ENCODE results near the gene MPL. TPM values are rescaled to one million over a fixed set of nuclear protein-coding genes. Genes with fewer than 3 reads are reported as not detected.
A peak's percentile ranks its signal among the peaks of the same experiment; 100 is the strongest.

Gene MPL
- total RNA-seq, 2 donors from 2014 or later = 0.64 to 1.2 TPM

DNA sequence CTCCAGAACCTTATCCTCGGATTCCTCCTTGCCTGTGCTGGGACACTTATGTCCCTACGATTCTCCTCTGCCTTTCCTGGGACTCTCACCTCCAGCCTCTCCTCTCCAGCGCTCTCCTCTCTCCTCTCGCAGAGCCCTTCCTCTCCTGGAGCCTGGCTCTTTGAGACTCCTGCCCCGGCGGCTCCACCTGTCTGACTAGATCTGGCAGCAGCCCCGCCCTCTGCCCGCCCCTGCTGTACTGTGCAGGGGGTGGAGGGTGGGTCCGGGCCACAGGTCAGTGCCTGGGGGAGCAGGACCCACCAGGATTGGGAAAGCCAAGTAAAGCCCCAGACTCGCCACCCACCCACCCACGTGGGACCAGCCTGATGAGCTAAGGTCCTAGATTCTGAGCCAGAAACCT is 28.6 kb downstream of the MPL start:
- no peak overlapping the region for H3K27ac ChIP-seq (ENCODE audit: low read depth, low read length)
- no peaks in the 10 kb centered on the region for H3K27me3 ChIP-seq (ENCODE audit: control insufficient read depth, insufficient read depth, low read length, poor library complexity, severe bottlenecking)
- no peaks in the 10 kb centered on the region for H3K9me3 ChIP-seq (ENCODE audit: control insufficient read depth, low read length)
- H3K36me3 ChIP-seq (ENCODE audit: control insufficient read depth, insufficient read depth, low read length) = peaks cover 30% of the 10 kb centered on the region
- Mint-ChIP-seq H3K27me3 (ENCODE audit: insufficient read depth) (no peaks in the 10 kb centered on the region), H3K36me3 (ENCODE audit: low read depth) (peaks cover 39% of the 10 kb centered on the region), H3K4me1 (peaks cover 28% of the 10 kb centered on the region), H3K9me3 (no peaks in the 10 kb centered on the region), H3K4me3 (peak overlapping the region; percentile 60), H3K27ac (no peak overlapping the region)
- DNase-seq = peak; percentile 80
- 53 to 61% methylated on average over 7 to 10 of the region's 11 CpGs for WGBS, 2 experiments (ENCODE audit: insufficient coverage in 1 of 2, insufficient read length in 1 of 2)
- peak overlapping the region; percentile 90 for H3K4me3 ChIP-seq (ENCODE audit: low read length)
- no peak overlapping the region for H3K9ac ChIP-seq (ENCODE audit: extremely low read depth, low read length, poor library complexity, severe bottlenecking)
- TF ChIP-seq, protein P1, sequence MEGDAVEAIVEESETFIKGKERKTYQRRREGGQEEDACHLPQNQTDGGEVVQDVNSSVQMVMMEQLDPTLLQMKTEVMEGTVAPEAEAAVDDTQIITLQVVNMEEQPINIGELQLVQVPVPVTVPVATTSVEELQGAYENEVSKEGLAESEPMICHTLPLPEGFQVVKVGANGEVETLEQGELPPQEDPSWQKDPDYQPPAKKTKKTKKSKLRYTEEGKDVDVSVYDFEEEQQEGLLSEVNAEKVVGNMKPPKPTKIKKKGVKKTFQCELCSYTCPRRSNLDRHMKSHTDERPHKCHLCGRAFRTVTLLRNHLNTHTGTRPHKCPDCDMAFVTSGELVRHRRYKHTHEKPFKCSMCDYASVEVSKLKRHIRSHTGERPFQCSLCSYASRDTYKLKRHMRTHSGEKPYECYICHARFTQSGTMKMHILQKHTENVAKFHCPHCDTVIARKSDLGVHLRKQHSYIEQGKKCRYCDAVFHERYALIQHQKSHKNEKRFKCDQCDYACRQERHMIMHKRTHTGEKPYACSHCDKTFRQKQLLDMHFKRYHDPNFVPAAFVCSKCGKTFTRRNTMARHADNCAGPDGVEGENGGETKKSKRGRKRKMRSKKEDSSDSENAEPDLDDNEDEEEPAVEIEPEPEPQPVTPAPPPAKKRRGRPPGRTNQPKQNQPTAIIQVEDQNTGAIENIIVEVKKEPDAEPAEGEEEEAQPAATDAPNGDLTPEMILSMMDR (conservative IDR thresholded peaks at IDR 0.05) = no peak
- peaks cover 5% of the 10 kb centered on the region for H3K4me1 ChIP-seq (ENCODE audit: control insufficient read depth, insufficient read depth, low read length)

GRCh38 chr1:43366601-43367025 is 29.0 kb downstream of the MPL start:
- peaks cover 24% of the 10 kb centered on the region for H3K4me1 Mint-ChIP-seq
- H3K9me3 Mint-ChIP-seq = no peaks in the 10 kb centered on the region
- DNase-seq = peak; percentile 65
- H3K27me3 Mint-ChIP-seq (ENCODE audit: insufficient read depth) = no peaks in the 10 kb centered on the region
- no peak overlapping the region for H3K27ac ChIP-seq (ENCODE audit: low read depth, low read length)
- H3K4me1 ChIP-seq (ENCODE audit: control insufficient read depth, insufficient read depth, low read length) = peaks cover 5% of the 10 kb centered on the region
- H3K27me3 ChIP-seq (ENCODE audit: control insufficient read depth, insufficient read depth, low read length, poor library complexity, severe bottlenecking) = no peaks in the 10 kb centered on the region
- 43% methylated on average over 5 of the region's 5 CpGs; no CpG with 5 or more reads in 1 of the 2 experiments for WGBS, 2 experiments (ENCODE audit: insufficient coverage in 1 of 2, insufficient read length in 1 of 2)
- H3K27ac Mint-ChIP-seq = no peak overlapping the region
- H3K36me3 ChIP-seq (ENCODE audit: control insufficient read depth, insufficient read depth, low read length) = peaks cover 26% of the 10 kb centered on the region
- H3K36me3 Mint-ChIP-seq (ENCODE audit: low read depth) = peaks cover 34% of the 10 kb centered on the region
- H3K9ac ChIP-seq (ENCODE audit: extremely low read depth, low read length, poor library complexity, severe bottlenecking) = no peak overlapping the region
- peak overlapping the region; percentile 90 for H3K4me3 ChIP-seq (ENCODE audit: low read length)
- TF ChIP-seq, protein P1 (conservative IDR thresholded peaks at IDR 0.05) = no peak
- H3K4me3 Mint-ChIP-seq = peak overlapping the region; percentile 60
- no peaks in the 10 kb centered on the region for H3K9me3 ChIP-seq (ENCODE audit: control insufficient read depth, low read length)

DNA sequence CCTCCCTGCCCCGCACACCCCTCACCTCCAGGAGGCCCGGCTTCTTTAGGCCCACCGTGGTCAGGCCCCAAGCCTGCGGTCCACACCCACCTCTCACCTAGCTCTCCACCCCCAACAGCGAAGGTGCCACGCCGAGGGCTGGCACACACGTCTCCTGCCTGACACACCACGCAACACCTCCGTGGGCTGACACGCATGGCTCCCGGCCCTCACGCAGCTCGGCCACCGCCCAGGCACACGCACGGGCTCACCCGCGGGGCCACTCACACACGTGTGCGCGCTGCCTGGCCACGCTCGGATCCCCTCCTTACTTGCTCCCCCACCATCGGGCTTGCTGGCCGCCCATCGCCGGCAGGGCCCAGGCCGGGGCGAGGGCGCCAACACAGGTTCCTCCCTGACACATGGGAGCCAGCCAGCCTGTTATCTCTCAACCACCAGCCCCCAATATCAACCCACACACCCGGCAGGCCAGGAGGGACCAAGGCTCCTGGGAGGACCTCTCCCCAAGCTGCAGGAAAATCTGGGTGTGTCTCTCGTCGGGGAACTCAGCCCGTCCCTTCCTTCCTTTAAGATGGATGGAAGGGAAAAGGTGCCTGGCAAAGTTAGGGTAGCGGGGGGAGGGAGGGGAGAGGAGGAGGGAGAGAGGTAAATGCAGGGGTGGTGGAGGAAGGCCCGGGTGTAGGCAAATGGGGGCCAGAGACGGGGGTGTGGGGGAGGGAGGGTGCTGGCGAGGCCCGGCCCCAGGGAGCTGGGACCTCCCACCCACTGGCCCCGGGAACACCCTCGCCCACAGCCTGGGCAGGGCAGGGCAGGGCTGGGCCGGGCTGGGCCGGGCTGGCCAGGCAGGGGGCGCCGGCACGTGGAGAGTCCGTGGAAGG is 29.6 kb downstream of the MPL start:
- Mint-ChIP-seq H3K4me3 (peak overlapping the region; percentile 60), H3K9me3 (no peaks in the 10 kb centered on the region), H3K4me1 (peaks cover 23% of the 10 kb centered on the region), H3K27ac (no peak overlapping the region), H3K36me3 (ENCODE audit: low read depth) (peaks cover 28% of the 10 kb centered on the region), H3K27me3 (ENCODE audit: insufficient read depth) (no peaks in the 10 kb centered on the region)
- H3K27me3 ChIP-seq (ENCODE audit: control insufficient read depth, insufficient read depth, low read length, poor library complexity, severe bottlenecking) = no peaks in the 10 kb centered on the region
- peak overlapping the region; percentile 90 for H3K4me3 ChIP-seq (ENCODE audit: low read length)
- WGBS, 2 experiments (ENCODE audit: insufficient coverage in 1 of 2, insufficient read length in 1 of 2) = 9 to 22% methylated on average over 4 to 48 of the region's 48 CpGs
- TF ChIP-seq, protein P1 (conservative IDR thresholded peaks at IDR 0.05) = no peak
- no peaks in the 10 kb centered on the region for H3K9me3 ChIP-seq (ENCODE audit: control insufficient read depth, low read length)
- no peak overlapping the region for H3K27ac ChIP-seq (ENCODE audit: low read depth, low read length)
- peak overlapping the region; percentile 27 for H3K9ac ChIP-seq (ENCODE audit: extremely low read depth, low read length, poor library complexity, severe bottlenecking)
- H3K4me1 ChIP-seq (ENCODE audit: control insufficient read depth, insufficient read depth, low read length) = peaks cover 5% of the 10 kb centered on the region
- no peak for DNase-seq
- H3K36me3 ChIP-seq (ENCODE audit: control insufficient read depth, insufficient read depth, low read length) = peaks cover 19% of the 10 kb centered on the region
